Liver (tissue), 9 donors: ENCODE measurements around the gene SPRN. TPM values are rescaled to one million over a fixed set of nuclear protein-coding genes. Genes with fewer than 3 reads are reported as not detected.

Experiments
- DNase-seq: peaks from one replicate; pipeline ENCODE4 v3.0.0-alpha.2; 2017; ENCODE audit warnings: low spot score
- H3K27ac ChIP-seq, 2 donors: one replicate each; pipeline ENCODE4 v1.7.0; 2013; ENCODE audit warnings: inconsistent platforms in 2 of 2, low read length in 2 of 2, control low read depth in 1 of 2, low read depth in 1 of 2, mild to moderate bottlenecking in 1 of 2
- H3K27me3 ChIP-seq, 4 donors: one replicate each; pipeline versions ENCODE4 v1.6.1 to v1.7.0; 2013; ENCODE audit warnings: low read length in 3 of 4, inconsistent platforms in 1 of 4, mild to moderate bottlenecking in 1 of 4, moderate library complexity in 1 of 4; ENCODE audit not compliant: control insufficient read depth in 4 of 4, insufficient read depth in 4 of 4
- H3K36me3 ChIP-seq, 4 donors: one replicate each; pipeline versions ENCODE4 v1.6.1 to v1.7.0; 2013; ENCODE audit warnings: low read length in 3 of 4, mild to moderate bottlenecking in 3 of 4, low read depth in 1 of 4, moderate library complexity in 1 of 4; ENCODE audit not compliant: control insufficient read depth in 4 of 4, insufficient read depth in 3 of 4
- H3K4me1 ChIP-seq, 4 donors: one replicate each; pipeline versions ENCODE4 v1.6.1 to v1.7.0; 2013; ENCODE audit warnings: low read length in 3 of 4, mild to moderate bottlenecking in 3 of 4, moderate library complexity in 1 of 4; ENCODE audit not compliant: control insufficient read depth in 4 of 4, insufficient read depth in 4 of 4
- H3K4me3 ChIP-seq, 3 donors: one replicate each; pipeline versions ENCODE4 v1.6.1 to v1.7.0; 2013; ENCODE audit warnings: low read length in 3 of 3, control low read depth in 1 of 3, low read depth in 1 of 3, mild to moderate bottlenecking in 1 of 3
- H3K9ac ChIP-seq, 2 donors: one replicate each; pipeline ENCODE4 v1.7.0; 2013; ENCODE audit warnings: low read length in 2 of 2, mild to moderate bottlenecking in 2 of 2, moderate library complexity in 2 of 2, control low read depth in 1 of 2, low read depth in 1 of 2
- H3K9me3 ChIP-seq, 4 donors: one replicate each; pipeline versions ENCODE4 v1.6.1 to v1.7.0; 2013; ENCODE audit warnings: low read length in 3 of 4; ENCODE audit not compliant: control insufficient read depth in 4 of 4
- EGR1 ChIP-seq, 2 donors: IDR thresholded peaks; 2 replicates each; pipeline ENCODE4 v1.6.1; 2016 to 2018; ENCODE audit warnings: antibody characterized with exemption in 2 of 2, low read depth in 2 of 2
- FOXA1 ChIP-seq: IDR thresholded peaks from 2 replicates; pipeline ENCODE4 v1.6.1; 2016; ENCODE audit warnings: antibody characterized with exemption
- FOXA2 ChIP-seq: IDR thresholded peaks from 2 replicates; pipeline ENCODE4 v1.6.1; 2016; ENCODE audit warnings: antibody characterized with exemption
- HNF4G ChIP-seq: IDR thresholded peaks from 2 replicates; pipeline ENCODE4 v1.6.1; 2016; ENCODE audit warnings: antibody characterized with exemption
- NR2F2 ChIP-seq: IDR thresholded peaks from 2 replicates; pipeline ENCODE4 v1.6.1; 2016; ENCODE audit warnings: antibody characterized with exemption
- RAD21 ChIP-seq, 2 donors: IDR thresholded peaks; 2 replicates each; pipeline ENCODE4 v1.6.1; 2016; ENCODE audit warnings: antibody characterized with exemption in 2 of 2, mild to moderate bottlenecking in 2 of 2
- RXRA ChIP-seq, 2 donors: IDR thresholded peaks; 2 replicates each; pipeline ENCODE4 v1.6.1; 2017 to 2018; ENCODE audit warnings: antibody characterized with exemption in 2 of 2, mild to moderate bottlenecking in 1 of 2
- SP1 ChIP-seq: IDR thresholded peaks from 2 replicates; pipeline ENCODE4 v1.6.1; 2018; ENCODE audit warnings: antibody characterized with exemption, mild to moderate bottlenecking
- TAF1 ChIP-seq: conservative IDR thresholded peaks from 2 replicates; pipeline ENCODE4 v1.6.1; 2016; ENCODE audit warnings: antibody characterized with exemption, mild to moderate bottlenecking
- YY1 ChIP-seq: IDR thresholded peaks from 2 replicates; pipeline ENCODE4 v1.6.1; 2016; ENCODE audit warnings: antibody characterized with exemption, mild to moderate bottlenecking
- WGBS: extraction: QIAGEN DNeasy Blood & Tissue Kit; methylation state at CpG from one replicate; pipeline ENCODE4 v1.1.7; 2013; 5-methylcytosine and 5-hydroxymethylcytosine counted together
- polyA plus RNA-seq, 2 donors: library from polyadenylated mRNA; stranded (reverse) in 1 of 2; unstranded in 1 of 2; fragments of 200-250 nt in 1 of 2; fragments of >200 nt in 1 of 2; fragmentation: Nextera tagmentation in 1 of 2; extraction: Ambion mirVana in 1 of 2; gene quantifications; one replicate each; pipeline versions ENCODE4 v1.2.1 to v1.2.3, GENCODE V29; 2013 to 2015
- total RNA-seq, 2 donors: library from RNA; depleted of rRNA; stranded (reverse); fragments of >200 nt; gene quantifications; one replicate each; pipeline ENCODE4 v1.2.3, GENCODE V29; 2014
- TF ChIP-seq, protein P1 (sequence below): fragments of 150-350 bp; IDR thresholded peaks from 2 replicates; pipeline ENCODE4 v1.5.1; 2017; ENCODE audit warnings: improper control_type of control experiment, low read depth, low read length; ENCODE audit not compliant: missing input control
- TF ChIP-seq, protein P2 (sequence below): IDR thresholded peaks from 2 replicates; pipeline ENCODE4 v1.6.1; 2016; ENCODE audit warnings: antibody characterized with exemption
- TF ChIP-seq, protein P3 (sequence below): IDR thresholded peaks from 2 replicates; pipeline ENCODE4 v1.6.1; 2016; ENCODE audit warnings: antibody characterized with exemption
- TF ChIP-seq, protein P4 (sequence below): IDR thresholded peaks from 2 replicates; pipeline ENCODE4 v1.6.1; 2016; ENCODE audit warnings: antibody characterized with exemption, mild to moderate bottlenecking
- TF ChIP-seq, protein P5 (sequence below): IDR thresholded peaks from 2 replicates; pipeline ENCODE4 v1.6.1; 2016; ENCODE audit warnings: antibody characterized with exemption
- donor health status: healthy.
- donor health status: healthy.
- donor health status: healthy.
- donor health status: healthy.
- donor health status: healthy.

The SPRN gene
- total and polyA plus RNA-seq, 4 donors, result 1.3 to 36.4 TPM; not detected in 2

DNA sequence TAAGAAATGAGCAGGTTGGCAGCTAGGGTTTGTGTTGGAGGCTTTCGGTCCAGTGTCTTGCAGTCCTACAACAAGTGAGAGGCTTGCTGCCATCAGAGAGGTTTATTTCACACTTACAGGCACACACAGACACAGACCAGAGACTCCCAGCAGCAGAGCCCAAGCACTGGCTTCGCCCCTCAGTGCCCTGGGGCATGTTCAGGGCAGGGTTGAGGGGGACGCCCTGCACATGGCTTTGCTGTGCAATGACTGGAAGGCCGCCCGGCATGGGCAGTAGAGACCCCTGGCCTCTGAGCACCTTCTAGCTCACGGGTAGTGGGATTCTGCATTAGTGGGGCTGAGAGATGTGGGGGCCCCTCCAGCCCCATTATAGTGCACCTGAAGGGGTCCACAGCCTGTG, 3.8 kb downstream of the SPRN start:
- 94% methylated on average over 6 of the region's 6 CpGs for WGBS
- H3K27me3 ChIP-seq, result peaks cover 0 to 3% (median 0%) of the 10 kb centered on the region in 4 donors
- H3K27ac ChIP-seq, result no peak overlapping the region
- H3K9me3 ChIP-seq, result no peaks in the 10 kb centered on the region
- no peak for DNase-seq
- no peak overlapping the region for H3K9ac ChIP-seq
- peaks cover 0 to 10% (median 4%) of the 10 kb centered on the region in 4 donors for H3K4me1 ChIP-seq
- no peak overlapping the region for H3K4me3 ChIP-seq
- H3K36me3 ChIP-seq, result peaks cover 0 to 11% (median 7%) of the 10 kb centered on the region in 4 donors
- no peak for TF ChIP-seq NR2F2
- TF ChIP-seq, protein P1, sequence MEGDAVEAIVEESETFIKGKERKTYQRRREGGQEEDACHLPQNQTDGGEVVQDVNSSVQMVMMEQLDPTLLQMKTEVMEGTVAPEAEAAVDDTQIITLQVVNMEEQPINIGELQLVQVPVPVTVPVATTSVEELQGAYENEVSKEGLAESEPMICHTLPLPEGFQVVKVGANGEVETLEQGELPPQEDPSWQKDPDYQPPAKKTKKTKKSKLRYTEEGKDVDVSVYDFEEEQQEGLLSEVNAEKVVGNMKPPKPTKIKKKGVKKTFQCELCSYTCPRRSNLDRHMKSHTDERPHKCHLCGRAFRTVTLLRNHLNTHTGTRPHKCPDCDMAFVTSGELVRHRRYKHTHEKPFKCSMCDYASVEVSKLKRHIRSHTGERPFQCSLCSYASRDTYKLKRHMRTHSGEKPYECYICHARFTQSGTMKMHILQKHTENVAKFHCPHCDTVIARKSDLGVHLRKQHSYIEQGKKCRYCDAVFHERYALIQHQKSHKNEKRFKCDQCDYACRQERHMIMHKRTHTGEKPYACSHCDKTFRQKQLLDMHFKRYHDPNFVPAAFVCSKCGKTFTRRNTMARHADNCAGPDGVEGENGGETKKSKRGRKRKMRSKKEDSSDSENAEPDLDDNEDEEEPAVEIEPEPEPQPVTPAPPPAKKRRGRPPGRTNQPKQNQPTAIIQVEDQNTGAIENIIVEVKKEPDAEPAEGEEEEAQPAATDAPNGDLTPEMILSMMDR, result no peak
- TF ChIP-seq EGR1 (IDR thresholded peaks at IDR 0.05; ENCODE audit: low read depth in 2 of 2), result no peak
- no peak for TF ChIP-seq RXRA (IDR thresholded peaks at IDR 0.05)
- TF ChIP-seq, protein P2, sequence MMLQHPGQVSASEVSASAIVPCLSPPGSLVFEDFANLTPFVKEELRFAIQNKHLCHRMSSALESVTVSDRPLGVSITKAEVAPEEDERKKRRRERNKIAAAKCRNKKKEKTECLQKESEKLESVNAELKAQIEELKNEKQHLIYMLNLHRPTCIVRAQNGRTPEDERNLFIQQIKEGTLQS, result no peak
- TF ChIP-seq HNF4G, result no peak
- no peak for TF ChIP-seq YY1
- TF ChIP-seq TAF1, result no peak
- TF ChIP-seq, protein P3, sequence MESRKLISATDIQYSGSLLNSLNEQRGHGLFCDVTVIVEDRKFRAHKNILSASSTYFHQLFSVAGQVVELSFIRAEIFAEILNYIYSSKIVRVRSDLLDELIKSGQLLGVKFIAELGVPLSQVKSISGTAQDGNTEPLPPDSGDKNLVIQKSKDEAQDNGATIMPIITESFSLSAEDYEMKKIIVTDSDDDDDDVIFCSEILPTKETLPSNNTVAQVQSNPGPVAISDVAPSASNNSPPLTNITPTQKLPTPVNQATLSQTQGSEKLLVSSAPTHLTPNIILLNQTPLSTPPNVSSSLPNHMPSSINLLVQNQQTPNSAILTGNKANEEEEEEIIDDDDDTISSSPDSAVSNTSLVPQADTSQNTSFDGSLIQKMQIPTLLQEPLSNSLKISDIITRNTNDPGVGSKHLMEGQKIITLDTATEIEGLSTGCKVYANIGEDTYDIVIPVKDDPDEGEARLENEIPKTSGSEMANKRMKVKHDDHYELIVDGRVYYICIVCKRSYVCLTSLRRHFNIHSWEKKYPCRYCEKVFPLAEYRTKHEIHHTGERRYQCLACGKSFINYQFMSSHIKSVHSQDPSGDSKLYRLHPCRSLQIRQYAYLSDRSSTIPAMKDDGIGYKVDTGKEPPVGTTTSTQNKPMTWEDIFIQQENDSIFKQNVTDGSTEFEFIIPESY, result no peak
- TF ChIP-seq FOXA2, result no peak
- TF ChIP-seq, protein P4, sequence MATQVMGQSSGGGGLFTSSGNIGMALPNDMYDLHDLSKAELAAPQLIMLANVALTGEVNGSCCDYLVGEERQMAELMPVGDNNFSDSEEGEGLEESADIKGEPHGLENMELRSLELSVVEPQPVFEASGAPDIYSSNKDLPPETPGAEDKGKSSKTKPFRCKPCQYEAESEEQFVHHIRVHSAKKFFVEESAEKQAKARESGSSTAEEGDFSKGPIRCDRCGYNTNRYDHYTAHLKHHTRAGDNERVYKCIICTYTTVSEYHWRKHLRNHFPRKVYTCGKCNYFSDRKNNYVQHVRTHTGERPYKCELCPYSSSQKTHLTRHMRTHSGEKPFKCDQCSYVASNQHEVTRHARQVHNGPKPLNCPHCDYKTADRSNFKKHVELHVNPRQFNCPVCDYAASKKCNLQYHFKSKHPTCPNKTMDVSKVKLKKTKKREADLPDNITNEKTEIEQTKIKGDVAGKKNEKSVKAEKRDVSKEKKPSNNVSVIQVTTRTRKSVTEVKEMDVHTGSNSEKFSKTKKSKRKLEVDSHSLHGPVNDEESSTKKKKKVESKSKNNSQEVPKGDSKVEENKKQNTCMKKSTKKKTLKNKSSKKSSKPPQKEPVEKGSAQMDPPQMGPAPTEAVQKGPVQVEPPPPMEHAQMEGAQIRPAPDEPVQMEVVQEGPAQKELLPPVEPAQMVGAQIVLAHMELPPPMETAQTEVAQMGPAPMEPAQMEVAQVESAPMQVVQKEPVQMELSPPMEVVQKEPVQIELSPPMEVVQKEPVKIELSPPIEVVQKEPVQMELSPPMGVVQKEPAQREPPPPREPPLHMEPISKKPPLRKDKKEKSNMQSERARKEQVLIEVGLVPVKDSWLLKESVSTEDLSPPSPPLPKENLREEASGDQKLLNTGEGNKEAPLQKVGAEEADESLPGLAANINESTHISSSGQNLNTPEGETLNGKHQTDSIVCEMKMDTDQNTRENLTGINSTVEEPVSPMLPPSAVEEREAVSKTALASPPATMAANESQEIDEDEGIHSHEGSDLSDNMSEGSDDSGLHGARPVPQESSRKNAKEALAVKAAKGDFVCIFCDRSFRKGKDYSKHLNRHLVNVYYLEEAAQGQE, result no peak
- TF ChIP-seq SP1, result no peak
- TF ChIP-seq RAD21 (IDR thresholded peaks at IDR 0.05), result no peak

DNA sequence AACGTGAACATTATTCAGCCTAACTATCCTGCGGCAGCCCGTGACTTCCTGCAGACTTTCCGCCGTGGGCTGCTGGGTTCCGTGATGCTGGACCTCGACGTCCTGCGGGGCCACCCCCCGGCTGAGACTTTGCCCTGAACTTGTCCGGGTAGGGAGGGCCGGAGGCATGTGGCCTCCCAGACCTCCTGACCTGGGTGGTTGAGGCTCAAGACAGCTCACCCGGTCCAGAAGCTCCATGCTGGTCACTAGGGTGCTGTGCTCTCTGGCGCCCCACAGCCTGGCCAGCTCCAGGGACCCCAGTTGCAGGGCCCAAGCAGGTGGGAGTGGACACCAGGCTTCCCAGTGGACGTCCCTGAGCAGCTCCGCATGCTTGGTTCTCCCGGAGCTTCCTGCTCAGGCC, 4.4 kb downstream of the SPRN start:
- H3K4me1 ChIP-seq, result peaks cover 0 to 10% (median 4%) of the 10 kb centered on the region in 4 donors
- 96% methylated on average over 17 of the region's 17 CpGs for WGBS
- H3K9ac ChIP-seq, result no peak overlapping the region
- H3K36me3 ChIP-seq, result peaks cover 5 to 16% (median 9%) of the 10 kb centered on the region in 4 donors
- no peak for TF ChIP-seq SP1
- TF ChIP-seq FOXA1, result no peak
- TF ChIP-seq, protein P2, result no peak
- no peak for TF ChIP-seq NR2F2
- TF ChIP-seq RAD21 (IDR thresholded peaks at IDR 0.05), result no peak
- TF ChIP-seq TAF1, result no peak
- TF ChIP-seq, protein P5, sequence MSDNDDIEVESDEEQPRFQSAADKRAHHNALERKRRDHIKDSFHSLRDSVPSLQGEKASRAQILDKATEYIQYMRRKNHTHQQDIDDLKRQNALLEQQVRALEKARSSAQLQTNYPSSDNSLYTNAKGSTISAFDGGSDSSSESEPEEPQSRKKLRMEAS, result no peak
- DNase-seq, result no peak
- H3K27me3 ChIP-seq, result peaks cover 0 to 3% (median 0%) of the 10 kb centered on the region in 4 donors
- H3K4me3 ChIP-seq, result no peak overlapping the region
- no peaks in the 10 kb centered on the region for H3K9me3 ChIP-seq
- no peak overlapping the region for H3K27ac ChIP-seq
